ENCODE results near the gene CTNNAL1.

- TF ChIP-seq CTCF (optimal IDR thresholded peaks at IDR 0.05 in 1 of 3, IDR thresholded peaks at IDR 0.05 in 1 of 3, conservative IDR thresholded peaks at IDR 0.05 in 1 of 3; ENCODE audit: extremely low read depth in 1 of 3, insufficient read depth in 2 of 3, low read length in 3 of 3) (no peak), EZH2 (IDR thresholded peaks at IDR 0.05; ENCODE audit: low read length) (no peak)
These were observed 16.2 kb downstream of the CTNNAL1 start for GRCh38 chr9:108997112-108997511.
